NCI-H1436 (cell line): Measurements from ENCODE around the gene PDE4A.
A peak's percentile ranks its signal among the peaks of the same experiment; 100 is the strongest.
"Not testable (repeated sequence)": the region's sequence is repeated elsewhere in the genome, so short reads cannot be mapped to it uniquely, and the experiment has no call there.

Experiments
- DNase-seq: peaks from one replicate; lab custom pipeline; 2025; lab: John Stamatoyannopoulos, UW

PDE4A gene

GRCh38 chr19:10462042-10462441, 41.7 kb downstream of the PDE4A start:
- DNase-seq = not testable (repeated sequence)

GRCh38 chr19:10462557-10462956, 42.2 kb downstream of the PDE4A start:
- DNase-seq = no peak

GRCh38 chr19:10464456-10464855, 44.1 kb downstream of the PDE4A start:
- no peak for DNase-seq

GRCh38 chr19:10467104-10467706, 46.9 kb downstream of the PDE4A start:
- DNase-seq = no peak

- no peak for DNase-seq
Measured at GRCh38 chr19:10468133-10468532, 47.8 kb downstream of the PDE4A start.

- no peak for DNase-seq
Measured at GRCh38 chr19:10471909-10472308, 51.6 kb downstream of the PDE4A start.

- DNase-seq = no peak
Measured at GRCh38 chr19:10473192-10473591, 52.9 kb downstream of the PDE4A start.

GRCh38 chr19:10474962-10475451, 54.7 kb downstream of the PDE4A start:
- DNase-seq = no peak

GRCh38 chr19:10478476-10478875, 58.1 kb downstream of the PDE4A start:
- no peak for DNase-seq

- no peak for DNase-seq
Measured at GRCh38 chr19:10478903-10479384, 58.6 kb downstream of the PDE4A start.

GRCh38 chr19:10486551-10486950, 66.2 kb downstream of the PDE4A start:
- DNase-seq = no peak

- no peak for DNase-seq
Measured at GRCh38 chr19:10491472-10492047, 71.2 kb downstream of the PDE4A start.

GRCh38 chr19:10497371-10497770, 77.0 kb downstream of the PDE4A start:
- DNase-seq = no peak

- DNase-seq = no peak
Measured at GRCh38 chr19:10499550-10500246, 79.4 kb downstream of the PDE4A start.

- no peak for DNase-seq
Measured at GRCh38 chr19:10500247-10500592, 79.9 kb downstream of the PDE4A start.

GRCh38 chr19:10501971-10502523, 81.7 kb downstream of the PDE4A start:
- DNase-seq = peak; percentile 39

GRCh38 chr19:10502524-10503001, 82.2 kb downstream of the PDE4A start:
- DNase-seq = peak; percentile 88

GRCh38 chr19:10503002-10503789, 82.9 kb downstream of the PDE4A start, which contains the start of gene KEAP1:
KEAP1 (minus strand) TSS chr19:10503356; CDS start chr19:10500033, 3,323 bp downstream.
- peak; percentile 25 for DNase-seq

GRCh38 chr19:10505583-10506229, 85.4 kb downstream of the PDE4A start:
- peak; percentile 24 for DNase-seq

- DNase-seq = no peak
Measured at GRCh38 chr19:10508036-10508435, 87.7 kb downstream of the PDE4A start.

- DNase-seq = no peak
Measured at GRCh38 chr19:10508707-10509106, 88.4 kb downstream of the PDE4A start.
